DND-41 (cell line): ENCODE results near the gene MYADM.
A peak's percentile ranks its signal among the peaks of the same experiment; 100 is the strongest.

Experiments used
- ATAC-seq: fragments of 200-7000 bp; cut with Tn5 transposase; 3 replicates; pipeline ENCODE4 v1.9.1; 2021; ENCODE audit warnings: low read depth; ENCODE audit not compliant: insufficient read depth
- DNase-seq: peaks from one replicate; pipeline ENCODE4 v3.0.0-alpha.2; 2020
- H2AFZ ChIP-seq: 2 replicates; pipeline ENCODE4 v1.6.0; 2012; ENCODE audit warnings: low read depth, low read length
- H3K27ac ChIP-seq: 2 replicates; pipeline ENCODE4 v1.5.1; 2012; ENCODE audit warnings: low read length, inconsistent platforms
- H3K27me3 ChIP-seq: fragments of 200-600 bp; sonication (generic); 2 replicates; pipeline ENCODE4 v1.6.0; 2012; ENCODE audit warnings: low read length, mild to moderate bottlenecking, inconsistent platforms; ENCODE audit not compliant: insufficient read depth, poor library complexity
- H3K36me3 ChIP-seq: 2 replicates; pipeline ENCODE4 v1.5.1; 2012; ENCODE audit warnings: low read length, inconsistent platforms; ENCODE audit not compliant: insufficient read depth
- H3K4me1 ChIP-seq: 2 replicates; pipeline ENCODE4 v1.5.1; 2012; ENCODE audit warnings: mild to moderate bottlenecking, low read length; ENCODE audit not compliant: insufficient read depth
- H3K4me2 ChIP-seq: 2 replicates; pipeline ENCODE4 v1.6.0; 2012; ENCODE audit warnings: mild to moderate bottlenecking, moderate library complexity, low read length, inconsistent platforms; ENCODE audit not compliant: insufficient read depth
- H3K4me3 ChIP-seq, 2 experiments: fragments of 200-600 bp in 1 of 2; shearing (Covaris generic) in 1 of 2; 2 replicates each; pipeline ENCODE4 v1.5.1; 2012 to 2016; ENCODE audit warnings: inconsistent platforms in 2 of 2, low read length in 2 of 2, mild to moderate bottlenecking in 2 of 2, low read depth in 1 of 2, moderate library complexity in 1 of 2
- H3K79me2 ChIP-seq: 2 replicates; pipeline ENCODE4 v1.6.0; 2012; ENCODE audit warnings: low read length, inconsistent platforms; ENCODE audit not compliant: insufficient read depth
- H3K9ac ChIP-seq: 2 replicates; pipeline ENCODE4 v1.6.0; 2012; ENCODE audit warnings: low read depth, mild to moderate bottlenecking, inconsistent platforms, low read length, moderate library complexity
- H3K9me3 ChIP-seq: 2 replicates; pipeline ENCODE4 v1.5.1; 2012; ENCODE audit warnings: low read length, moderate library complexity, mild to moderate bottlenecking, inconsistent platforms; ENCODE audit not compliant: insufficient read depth, severe bottlenecking
- H4K20me1 ChIP-seq: 2 replicates; pipeline ENCODE4 v1.6.0; 2012; ENCODE audit warnings: low read length; ENCODE audit not compliant: insufficient read depth
- CTCF ChIP-seq: IDR thresholded peaks from 2 replicates; pipeline ENCODE4 v1.5.1; 2012; ENCODE audit warnings: borderline replicate concordance, low read length, moderate library complexity, mild to moderate bottlenecking; ENCODE audit not compliant: poor library complexity, severe bottlenecking; ENCODE audit errors: extremely low read depth
- EZH2 ChIP-seq: IDR thresholded peaks from 3 replicates; pipeline ENCODE4 v1.6.1; 2012; ENCODE audit warnings: borderline replicate concordance, low read depth, mild to moderate bottlenecking, moderate library complexity, low read length, inconsistent platforms; ENCODE audit not compliant: severe bottlenecking

MYADM gene

GRCh38 chr19:53898636-53899341 lies 31.1 kb downstream of the MYADM start:
- TF ChIP-seq CTCF = no peak
- no peak for TF ChIP-seq EZH2
- DNase-seq (no peak), ATAC-seq (no peak)
- no peaks in the 10 kb centered on the region for H3K79me2 ChIP-seq
- no peaks in the 10 kb centered on the region for H3K27me3 ChIP-seq
- no peak overlapping the region for H3K27ac ChIP-seq
- H3K36me3 ChIP-seq = no peaks in the 10 kb centered on the region
- peaks cover 8% of the 10 kb centered on the region for H4K20me1 ChIP-seq
- H3K4me1 ChIP-seq = no peaks in the 10 kb centered on the region
- no peak overlapping the region for H3K9ac ChIP-seq
- H3K4me3 ChIP-seq = no peak overlapping the region
- H3K4me2 ChIP-seq = no peak overlapping the region
- no peak overlapping the region for H2AFZ ChIP-seq
- no peaks in the 10 kb centered on the region for H3K9me3 ChIP-seq

GRCh38 chr19:53900191-53900860 lies 32.6 kb downstream of the MYADM start:
- Histone ChIP-seq H2AFZ (no peak overlapping the region), H3K4me3 (no peak overlapping the region), H3K27me3 (no peaks in the 10 kb centered on the region), H3K4me1 (no peaks in the 10 kb centered on the region), H3K9me3 (no peaks in the 10 kb centered on the region), H3K27ac (no peak overlapping the region), H3K9ac (no peak overlapping the region), H3K79me2 (no peaks in the 10 kb centered on the region), H3K4me2 (no peak overlapping the region), H3K36me3 (no peaks in the 10 kb centered on the region), H4K20me1 (peaks cover 8% of the 10 kb centered on the region)
- no peak for TF ChIP-seq EZH2
- TF ChIP-seq CTCF = no peak
- DNase-seq (no peak), ATAC-seq (no peak)

- peak; percentile 56; the same call in 1 of the 3 replicates for ATAC-seq
- H3K4me3 ChIP-seq = no peak overlapping the region
- peaks cover 8% of the 10 kb centered on the region for H4K20me1 ChIP-seq
- no peak overlapping the region for H3K4me2 ChIP-seq
- H3K4me1 ChIP-seq = no peaks in the 10 kb centered on the region
- TF ChIP-seq EZH2 = no peak
- no peak overlapping the region for H2AFZ ChIP-seq
- no peaks in the 10 kb centered on the region for H3K79me2 ChIP-seq
- H3K9me3 ChIP-seq = no peaks in the 10 kb centered on the region
- H3K36me3 ChIP-seq = no peaks in the 10 kb centered on the region
- H3K27me3 ChIP-seq = no peaks in the 10 kb centered on the region
- no peak overlapping the region for H3K27ac ChIP-seq
- DNase-seq = peak; percentile 42
- no peak overlapping the region for H3K9ac ChIP-seq
Measured at GRCh38 chr19:53903055-53903680, 35.5 kb downstream of the MYADM start.

- Histone ChIP-seq H3K9me3 (no peaks in the 10 kb centered on the region), H3K9ac (no peak overlapping the region), H3K36me3 (no peaks in the 10 kb centered on the region), H2AFZ (no peak overlapping the region), H3K4me2 (no peak overlapping the region), H3K27ac (no peak overlapping the region), H4K20me1 (peaks cover 8% of the 10 kb centered on the region), H3K79me2 (no peaks in the 10 kb centered on the region), H3K4me3 (no peak overlapping the region), H3K27me3 (no peaks in the 10 kb centered on the region), H3K4me1 (no peaks in the 10 kb centered on the region)
- no peak for DNase-seq
- TF ChIP-seq EZH2 = no peak
- no peak for TF ChIP-seq CTCF
- ATAC-seq = no peak
Measured at GRCh38 chr19:53904909-53905308, 37.2 kb downstream of the MYADM start.
